Vagina (tissue), 2 donors: ENCODE measurements around the gene PSMD14. TPM values are rescaled to one million over a fixed set of nuclear protein-coding genes. Genes with fewer than 3 reads are reported as not detected.
A peak's percentile ranks its signal among the peaks of the same experiment; 100 is the strongest.

ENCODE experiments used
- DNase-seq, 2 donors: peaks; one replicate each; pipeline ENCODE4 v3.0.0-alpha.2; 2017; ENCODE audit errors: extremely low spot score in 2 of 2
- H3K27ac ChIP-seq: fragments of 200-600 bp; sonication (generic); one replicate; pipeline ENCODE4 v1.5.1; 2019
- H3K27me3 ChIP-seq: fragments of 200-600 bp; sonication (generic); one replicate; pipeline ENCODE4 v1.5.1; 2019
- H3K36me3 ChIP-seq, 2 donors: fragments of 200-600 bp; sonication (generic); one replicate each; pipeline ENCODE4 v1.5.1; 2017 to 2019
- H3K4me1 ChIP-seq: fragments of 200-600 bp; sonication (generic); one replicate; pipeline ENCODE4 v1.5.1; 2019
- H3K4me3 ChIP-seq, 2 donors: fragments of 200-600 bp; sonication (generic); 1 replicate in 1 of 2; 2 replicates in 1 of 2; pipeline ENCODE4 v1.5.1; 2016 to 2019
- H3K9me3 ChIP-seq: fragments of 200-600 bp; sonication (generic); one replicate; pipeline ENCODE4 v1.5.1; 2019
- POLR2A ChIP-seq, 2 donors: fragments of 450-650 bp; IDR thresholded peaks; one replicate each; pipeline ENCODE4 v1.6.1; 2017; ENCODE audit warnings: antibody characterized with exemption in 2 of 2, mild to moderate bottlenecking in 2 of 2, moderate library complexity in 2 of 2
- POLR2AphosphoS5 ChIP-seq, 2 donors: sonication (generic); formaldehyde crosslinking; IDR thresholded peaks; one replicate each; pipeline ENCODE4 v1.9.0; 2017; ENCODE audit warnings: antibody characterized with exemption in 2 of 2, mild to moderate bottlenecking in 2 of 2, low read depth in 1 of 2; ENCODE audit not compliant: insufficient read depth in 1 of 2
- intact Hi-C: fragments of 100-400 bp; cut with DNase I; formaldehyde crosslinking; loops from one replicate; pipeline ENCODE4 v1.15.1; 2023
- total RNA-seq: library from RNA; depleted of rRNA; stranded (reverse); fragments of >200 nt; gene quantifications from one replicate; pipeline ENCODE4 v1.2.3, GENCODE V29; 2016
- TF ChIP-seq, protein P1 (sequence below), 3 experiments: fragments of 450-650 bp in 2 of 3; fragments of 200-600 bp in 1 of 3; sonication (generic) in 1 of 3; IDR thresholded peaks; one replicate each; pipeline ENCODE4 v1.5.1; 2017 to 2019; ENCODE audit warnings: antibody characterized with exemption in 3 of 3, mild to moderate bottlenecking in 2 of 3, moderate library complexity in 2 of 3

PSMD14 gene
- total RNA-seq, 1 donor from 2014 or later, result 34.4 TPM

DNA sequence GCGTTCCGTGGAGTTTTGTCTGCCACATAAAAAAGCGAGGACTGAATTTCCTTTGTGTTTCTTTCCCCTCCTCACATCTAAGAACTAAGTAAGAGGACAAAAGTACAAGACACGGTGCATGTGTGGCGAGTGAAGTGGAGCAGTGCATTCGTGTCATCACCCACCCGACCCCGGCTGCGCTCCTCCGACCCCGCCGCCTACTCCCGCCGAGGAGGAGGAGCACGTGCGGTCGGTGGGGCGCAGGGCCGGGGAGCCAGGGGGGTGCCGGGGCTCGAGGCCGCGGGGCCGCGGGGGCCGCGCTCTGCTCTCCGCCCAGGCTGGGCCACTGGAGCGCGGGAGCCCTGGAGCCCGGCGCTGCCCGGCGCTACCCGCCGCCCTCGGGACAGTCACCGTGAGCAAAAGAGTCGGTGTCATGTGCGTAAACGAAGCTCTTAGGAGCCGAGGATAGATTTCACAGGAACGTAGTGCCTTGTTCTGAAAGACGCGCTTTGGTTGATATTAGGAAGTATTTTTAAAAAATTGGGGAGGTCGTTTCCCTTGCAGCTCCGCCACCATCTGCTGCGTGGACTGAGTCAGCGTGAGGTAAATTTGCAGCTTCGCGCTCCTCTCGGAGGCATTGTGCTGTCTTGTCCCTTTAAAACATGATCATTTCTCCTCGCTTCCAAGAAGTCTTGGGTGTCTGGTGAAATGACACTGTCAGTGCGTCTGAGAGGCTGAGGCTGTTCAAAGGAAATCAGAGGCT lies 118.9 kb downstream of the PSMD14 start:
- TF ChIP-seq, protein P1, sequence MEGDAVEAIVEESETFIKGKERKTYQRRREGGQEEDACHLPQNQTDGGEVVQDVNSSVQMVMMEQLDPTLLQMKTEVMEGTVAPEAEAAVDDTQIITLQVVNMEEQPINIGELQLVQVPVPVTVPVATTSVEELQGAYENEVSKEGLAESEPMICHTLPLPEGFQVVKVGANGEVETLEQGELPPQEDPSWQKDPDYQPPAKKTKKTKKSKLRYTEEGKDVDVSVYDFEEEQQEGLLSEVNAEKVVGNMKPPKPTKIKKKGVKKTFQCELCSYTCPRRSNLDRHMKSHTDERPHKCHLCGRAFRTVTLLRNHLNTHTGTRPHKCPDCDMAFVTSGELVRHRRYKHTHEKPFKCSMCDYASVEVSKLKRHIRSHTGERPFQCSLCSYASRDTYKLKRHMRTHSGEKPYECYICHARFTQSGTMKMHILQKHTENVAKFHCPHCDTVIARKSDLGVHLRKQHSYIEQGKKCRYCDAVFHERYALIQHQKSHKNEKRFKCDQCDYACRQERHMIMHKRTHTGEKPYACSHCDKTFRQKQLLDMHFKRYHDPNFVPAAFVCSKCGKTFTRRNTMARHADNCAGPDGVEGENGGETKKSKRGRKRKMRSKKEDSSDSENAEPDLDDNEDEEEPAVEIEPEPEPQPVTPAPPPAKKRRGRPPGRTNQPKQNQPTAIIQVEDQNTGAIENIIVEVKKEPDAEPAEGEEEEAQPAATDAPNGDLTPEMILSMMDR (IDR thresholded peaks at IDR 0.05), result no peak
- TF ChIP-seq POLR2A (IDR thresholded peaks at IDR 0.05), result no peak
- no peak for TF ChIP-seq POLR2AphosphoS5 (IDR thresholded peaks at IDR 0.05; ENCODE audit: insufficient read depth in 1 of 2, low read depth in 1 of 2)
- H3K4me3 ChIP-seq, result peak overlapping the region in 1 of 2 donors; percentile 14

DNA sequence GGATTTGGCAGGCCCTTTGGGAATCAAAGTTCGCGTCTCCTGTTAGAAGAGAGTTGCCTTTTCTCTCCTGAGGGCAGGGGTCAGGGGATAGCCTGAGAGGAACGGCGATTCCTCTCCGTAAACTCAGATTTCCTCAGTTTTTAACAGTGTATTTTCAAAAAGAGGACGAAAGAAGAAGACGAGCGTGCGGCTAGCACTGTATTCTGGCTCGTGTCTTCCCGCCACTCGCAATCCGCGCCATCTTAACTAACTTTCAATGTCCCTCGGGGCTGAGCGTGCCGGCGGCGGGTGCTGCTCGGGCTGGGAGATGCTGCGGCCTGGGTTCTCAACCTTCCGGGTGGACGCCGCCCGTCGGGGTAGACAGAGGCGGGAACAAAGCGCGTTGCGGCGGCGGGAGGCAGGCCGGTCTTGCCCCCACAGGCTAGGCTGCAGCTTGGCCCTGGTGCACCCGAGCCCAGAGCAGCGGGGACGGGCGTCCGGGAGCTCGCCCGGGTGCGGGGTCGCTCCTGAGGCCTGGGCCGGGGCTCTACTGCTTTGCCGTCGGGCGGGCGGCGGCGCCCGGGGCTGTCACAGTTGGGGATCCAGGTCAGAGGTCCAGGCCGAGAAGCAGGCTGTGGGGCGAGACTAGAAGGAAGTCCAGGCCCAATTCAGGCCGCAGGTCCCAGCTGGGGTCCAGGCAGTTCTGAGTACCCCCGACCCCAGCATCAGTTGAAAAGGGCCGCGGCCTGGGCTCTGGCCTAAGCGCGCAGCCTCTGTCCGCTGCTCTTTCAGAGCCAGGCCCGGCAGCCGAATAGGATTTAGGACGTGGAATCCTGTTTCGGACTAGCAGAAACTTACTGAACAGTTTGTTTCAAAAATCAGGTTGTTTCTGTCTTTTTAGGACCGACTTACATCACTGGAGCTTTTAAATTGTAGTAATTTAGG lies 119.7 kb downstream of the PSMD14 start:
- Histone ChIP-seq H3K4me3 (peak overlapping the region in 1 of 2 donors; percentile 14), H3K27me3 (peaks cover 30% of the 10 kb centered on the region), H3K4me1 (peaks cover 14% of the 10 kb centered on the region), H3K9me3 (no peaks in the 10 kb centered on the region), H3K27ac (no peak overlapping the region), H3K36me3 (no peaks in the 10 kb centered on the region)
- TF ChIP-seq POLR2AphosphoS5 (IDR thresholded peaks at IDR 0.05; ENCODE audit: insufficient read depth in 1 of 2, low read depth in 1 of 2) (no peak), POLR2A (IDR thresholded peaks at IDR 0.05) (no peak)
- TF ChIP-seq, protein P1 (IDR thresholded peaks at IDR 0.05), result no peak
- DNase-seq, result no peak
- intact Hi-C loops, result no loop called here

More for the DNA sequence above, 118.9 kb downstream of the PSMD14 start:
- no peaks in the 10 kb centered on the region for H3K36me3 ChIP-seq
- H3K4me1 ChIP-seq, result peaks cover 14% of the 10 kb centered on the region
- peaks cover 36% of the 10 kb centered on the region for H3K27me3 ChIP-seq
- H3K9me3 ChIP-seq, result no peaks in the 10 kb centered on the region
- intact Hi-C loops, result no loop called here
- DNase-seq, result no peak
- H3K27ac ChIP-seq, result no peak overlapping the region

DNA sequence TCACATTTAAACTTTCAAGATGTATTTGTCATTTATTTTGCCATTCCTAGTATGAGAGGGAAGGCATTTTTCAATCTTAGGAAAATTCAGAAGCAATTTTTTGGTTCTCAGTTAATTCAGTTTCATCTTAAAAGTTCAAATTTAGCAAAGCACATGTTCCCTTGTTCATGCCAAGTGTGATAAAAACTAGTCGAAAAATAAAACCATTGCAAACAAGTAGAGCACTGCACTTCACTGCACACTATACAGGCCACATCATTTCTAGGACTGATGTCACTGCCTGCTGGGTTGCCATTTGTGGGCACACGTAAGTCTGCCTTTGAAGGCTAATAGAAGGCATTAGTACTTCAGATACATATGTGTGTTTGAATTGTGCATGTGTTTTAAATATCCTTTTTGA lies 122.2 kb downstream of the PSMD14 start:
- Histone ChIP-seq H3K9me3 (no peaks in the 10 kb centered on the region), H3K4me1 (peaks cover 8% of the 10 kb centered on the region), H3K27me3 (peaks cover 22% of the 10 kb centered on the region), H3K27ac (no peak overlapping the region), H3K36me3 (no peaks in the 10 kb centered on the region), H3K4me3 (no peak overlapping the region)
- TF ChIP-seq, protein P1 (IDR thresholded peaks at IDR 0.05), result no peak
- no peak for TF ChIP-seq POLR2AphosphoS5 (IDR thresholded peaks at IDR 0.05; ENCODE audit: insufficient read depth in 1 of 2, low read depth in 1 of 2)
- TF ChIP-seq POLR2A (IDR thresholded peaks at IDR 0.05), result no peak
- DNase-seq, result no peak
- intact Hi-C loops, result no loop called here

DNA sequence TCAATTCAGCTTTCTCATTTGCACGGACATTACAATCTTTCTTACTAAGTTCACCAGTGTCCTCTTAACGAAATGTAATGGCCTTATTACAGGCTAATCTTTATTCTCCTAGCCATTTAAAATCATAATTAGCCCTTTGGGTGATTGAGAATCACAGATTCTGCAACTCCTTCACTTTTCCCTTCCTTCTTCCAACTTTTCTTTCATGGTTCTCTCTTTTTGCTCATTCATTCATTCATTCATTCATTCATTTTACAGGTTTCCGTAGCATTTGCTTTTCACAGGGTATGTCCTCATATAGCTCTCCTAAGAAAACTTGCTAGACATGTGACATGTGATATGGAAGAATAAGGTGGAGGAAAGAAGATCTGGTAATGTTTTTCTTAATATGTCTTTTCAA lies 123.9 kb downstream of the PSMD14 start:
- intact Hi-C loops, result no loop called here
- no peaks in the 10 kb centered on the region for H3K36me3 ChIP-seq
- H3K27ac ChIP-seq, result no peak overlapping the region
- no peak for DNase-seq
- TF ChIP-seq POLR2AphosphoS5 (IDR thresholded peaks at IDR 0.05; ENCODE audit: insufficient read depth in 1 of 2, low read depth in 1 of 2) (no peak), POLR2A (IDR thresholded peaks at IDR 0.05) (no peak)
- TF ChIP-seq, protein P1 (IDR thresholded peaks at IDR 0.05), result no peak
- peaks cover 10% of the 10 kb centered on the region for H3K27me3 ChIP-seq
- peaks cover 8% of the 10 kb centered on the region for H3K4me1 ChIP-seq
- H3K9me3 ChIP-seq, result no peaks in the 10 kb centered on the region
- H3K4me3 ChIP-seq, result no peak overlapping the region
